ENCODE results near the gene LARP4B. TPM values are rescaled to one million over a fixed set of nuclear protein-coding genes. Genes with fewer than 3 reads are reported as not detected.

Gene LARP4B
- total and polyA plus RNA-seq, 2 donors (not counting 3 experiments of a cell fraction or from before 2014, with no cell fraction given) = 27.4 to 101 TPM

GRCh38 chr10:789831-790701 is 141.4 kb downstream of the LARP4B start:
- no peak overlapping the region for H2AFZ ChIP-seq (ENCODE audit: low read depth, low read length)
- H3K9ac ChIP-seq (replicated peaks; ENCODE audit: extremely low read depth, insufficient read depth, low read length) = no peak overlapping the region
- DNase-seq (ENCODE audit: low read depth, low spot score) (no peak), FAIRE-seq (peak; percentile 31)
- H3K27ac ChIP-seq (ENCODE audit: insufficient read depth, low read depth, low read length) = no peak overlapping the region
- no peak for TF ChIP-seq POLR2A (IDR thresholded peaks at IDR 0.05; ENCODE audit: low read depth, low read length)
- TF ChIP-seq FOS (IDR thresholded peaks at IDR 0.05; ENCODE audit: borderline replicate concordance, insufficient read depth, low read length) = no peak
- no peak for TF ChIP-seq POLR2AphosphoS5 (IDR thresholded peaks at IDR 0.05; ENCODE audit: insufficient read depth, low read depth, low read length)
- TF ChIP-seq MAX (IDR thresholded peaks at IDR 0.05; ENCODE audit: insufficient read depth, insufficient read length) = no peak
- no peak for TF ChIP-seq GATA2 (IDR thresholded peaks at IDR 0.05; ENCODE audit: insufficient read depth, insufficient read length, low read depth, low read length)
- TF ChIP-seq MYC (IDR thresholded peaks at IDR 0.05; ENCODE audit: low read depth, low read length) = no peak
- no peak for TF ChIP-seq CTCF (IDR thresholded peaks at IDR 0.05; ENCODE audit: extremely low read depth in 1 of 2, insufficient read depth in 1 of 2, low read depth in 1 of 2, low read length in 2 of 2)
- TF ChIP-seq EZH2 (IDR thresholded peaks at IDR 0.05; ENCODE audit: borderline replicate concordance, low read depth, low read length, severe bottlenecking) = no peak
- TF ChIP-seq JUN (IDR thresholded peaks at IDR 0.05; ENCODE audit: borderline replicate concordance, insufficient read depth, insufficient read length, low read depth) = no peak
- ChIA-PET CTCF (interaction anchor here (1.0 to 3.6 kb wide), 4 partner anchors 96 to 285 kb away, joined by 3 to 33 read pairs (median 4); no protein-coding TSS in a partner anchor), POLR2A (no interaction called here)
- no peaks in the 10 kb centered on the region for H3K79me2 ChIP-seq (ENCODE audit: control insufficient read depth, insufficient read depth, low read length)
- H3K9me3 ChIP-seq (replicated peaks; ENCODE audit: control insufficient read depth, insufficient read depth, low read length) = no peaks in the 10 kb centered on the region
- no peaks in the 10 kb centered on the region for H3K27me3 ChIP-seq (ENCODE audit: control insufficient read depth in 2 of 2, insufficient read depth in 2 of 2, low read length in 2 of 2)
- no peaks in the 10 kb centered on the region for H3K9me1 ChIP-seq (replicated peaks; ENCODE audit: control insufficient read depth, extremely low read depth, insufficient read depth, low read length)
- H3K4me2 ChIP-seq (ENCODE audit: insufficient read depth, low read length) = no peak overlapping the region
- no peak overlapping the region for H3K4me3 ChIP-seq (replicated peaks in 1 of 3; ENCODE audit: insufficient read depth in 1 of 3, low read depth in 1 of 3, low read length in 3 of 3)
- no peaks in the 10 kb centered on the region for H4K20me1 ChIP-seq (replicated peaks; ENCODE audit: control insufficient read depth, extremely low read depth, insufficient read depth, low read length)
- intact Hi-C loops (cut with micrococcal nuclease) = loop anchor here (1.0 kb wide), 2 partner anchors 279 to 612 kb away; no protein-coding TSS in a partner anchor
- no peaks in the 10 kb centered on the region for H3K36me3 ChIP-seq (ENCODE audit: control insufficient read depth in 2 of 2, extremely low read depth in 1 of 2, insufficient read depth in 2 of 2, low read length in 2 of 2)
- dilution Hi-C loops (cut with MboI; ENCODE audit: extremely low pct_ligation_motif_present, low sequenced_read_pairs) = no loop called here
- no TSS peak for BruUV-seq (replicated peaks)
- H3K4me1 ChIP-seq (ENCODE audit: control insufficient read depth, extremely low read depth, insufficient read depth, low read length) = peaks cover under 1% of the 10 kb centered on the region

All from endothelial cell of umbilical vein (primary cell).